ENCODE results near the gene CTTNBP2. TPM values are rescaled to one million over a fixed set of nuclear protein-coding genes. Genes with fewer than 3 reads are reported as not detected.

CTTNBP2 gene, protein sequence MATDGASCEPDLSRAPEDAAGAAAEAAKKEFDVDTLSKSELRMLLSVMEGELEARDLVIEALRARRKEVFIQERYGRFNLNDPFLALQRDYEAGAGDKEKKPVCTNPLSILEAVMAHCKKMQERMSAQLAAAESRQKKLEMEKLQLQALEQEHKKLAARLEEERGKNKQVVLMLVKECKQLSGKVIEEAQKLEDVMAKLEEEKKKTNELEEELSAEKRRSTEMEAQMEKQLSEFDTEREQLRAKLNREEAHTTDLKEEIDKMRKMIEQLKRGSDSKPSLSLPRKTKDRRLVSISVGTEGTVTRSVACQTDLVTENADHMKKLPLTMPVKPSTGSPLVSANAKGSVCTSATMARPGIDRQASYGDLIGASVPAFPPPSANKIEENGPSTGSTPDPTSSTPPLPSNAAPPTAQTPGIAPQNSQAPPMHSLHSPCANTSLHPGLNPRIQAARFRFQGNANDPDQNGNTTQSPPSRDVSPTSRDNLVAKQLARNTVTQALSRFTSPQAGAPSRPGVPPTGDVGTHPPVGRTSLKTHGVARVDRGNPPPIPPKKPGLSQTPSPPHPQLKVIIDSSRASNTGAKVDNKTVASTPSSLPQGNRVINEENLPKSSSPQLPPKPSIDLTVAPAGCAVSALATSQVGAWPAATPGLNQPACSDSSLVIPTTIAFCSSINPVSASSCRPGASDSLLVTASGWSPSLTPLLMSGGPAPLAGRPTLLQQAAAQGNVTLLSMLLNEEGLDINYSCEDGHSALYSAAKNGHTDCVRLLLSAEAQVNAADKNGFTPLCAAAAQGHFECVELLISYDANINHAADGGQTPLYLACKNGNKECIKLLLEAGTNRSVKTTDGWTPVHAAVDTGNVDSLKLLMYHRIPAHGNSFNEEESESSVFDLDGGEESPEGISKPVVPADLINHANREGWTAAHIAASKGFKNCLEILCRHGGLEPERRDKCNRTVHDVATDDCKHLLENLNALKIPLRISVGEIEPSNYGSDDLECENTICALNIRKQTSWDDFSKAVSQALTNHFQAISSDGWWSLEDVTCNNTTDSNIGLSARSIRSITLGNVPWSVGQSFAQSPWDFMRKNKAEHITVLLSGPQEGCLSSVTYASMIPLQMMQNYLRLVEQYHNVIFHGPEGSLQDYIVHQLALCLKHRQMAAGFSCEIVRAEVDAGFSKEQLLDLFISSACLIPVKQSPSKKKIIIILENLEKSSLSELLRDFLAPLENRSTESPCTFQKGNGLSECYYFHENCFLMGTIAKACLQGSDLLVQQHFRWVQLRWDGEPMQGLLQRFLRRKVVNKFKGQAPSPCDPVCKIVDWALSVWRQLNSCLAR (N-terminal part only)
- total RNA-seq = 1 to 10 TPM; 1.5 to 1.8 TPM

DNA sequence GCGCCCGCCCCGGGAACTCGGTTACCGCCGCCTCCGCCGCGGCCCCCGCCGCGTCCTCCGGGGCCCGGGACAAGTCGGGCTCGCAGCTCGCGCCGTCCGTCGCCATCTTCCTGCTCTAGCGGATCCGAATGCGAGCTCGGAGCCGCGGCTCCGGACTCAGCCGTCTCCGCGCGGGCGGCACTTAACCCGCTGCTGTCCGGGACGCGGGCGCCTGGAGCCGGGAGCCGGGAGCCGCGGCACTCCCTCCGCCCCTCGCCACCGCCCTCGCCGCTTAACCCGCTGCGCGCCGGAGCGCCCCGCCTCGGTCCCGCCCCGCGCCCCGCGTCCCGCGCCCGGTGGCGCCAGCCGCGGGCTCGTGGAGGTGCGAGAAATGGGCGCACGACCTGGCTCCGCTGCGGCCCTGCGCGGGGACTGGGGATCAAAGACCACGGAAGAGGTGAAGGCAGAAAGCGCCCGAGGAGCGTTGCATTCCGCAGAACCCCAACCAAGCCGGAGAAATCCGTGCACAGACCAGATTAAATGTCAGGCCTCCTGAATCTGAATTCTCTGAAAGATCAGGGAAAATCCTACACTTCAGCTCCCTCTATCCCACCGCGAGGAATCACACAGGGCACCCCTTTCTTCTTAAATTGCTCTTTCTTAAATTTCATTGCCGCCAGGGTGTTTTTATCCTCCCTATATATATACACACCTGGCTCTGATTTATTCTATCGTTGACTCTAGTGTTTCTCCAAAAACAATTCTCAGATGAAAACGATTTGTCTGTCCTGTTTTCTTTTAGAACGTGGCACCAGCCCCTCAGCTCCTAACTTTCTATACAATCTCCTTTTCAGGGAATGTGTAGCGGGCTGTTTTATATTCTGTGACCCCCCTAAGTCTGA, at the start of gene CTTNBP2:
Gene CTTNBP2 (minus strand): TSS at position 132 of the 881 bp plus-strand sequence. CDS start 26 bp downstream, at position 106.
- peaks cover 28% of the 10 kb centered on the region for H3K27me3 ChIP-seq
- no peaks in the 10 kb centered on the region for H3K9me3 ChIP-seq
- H3K36me3 ChIP-seq = no peaks in the 10 kb centered on the region
- H3K4me3 ChIP-seq = peak within 1 kb of the TSS; percentile 69
- peak within 1 kb of the TSS; percentile 12 to 51 for H3K9ac ChIP-seq (ENCODE audit: low read depth in 2 of 2, low read length in 2 of 2)
- intact Hi-C loops (cut with DNase I) = no loop called here
- TF ChIP-seq, protein P1, sequence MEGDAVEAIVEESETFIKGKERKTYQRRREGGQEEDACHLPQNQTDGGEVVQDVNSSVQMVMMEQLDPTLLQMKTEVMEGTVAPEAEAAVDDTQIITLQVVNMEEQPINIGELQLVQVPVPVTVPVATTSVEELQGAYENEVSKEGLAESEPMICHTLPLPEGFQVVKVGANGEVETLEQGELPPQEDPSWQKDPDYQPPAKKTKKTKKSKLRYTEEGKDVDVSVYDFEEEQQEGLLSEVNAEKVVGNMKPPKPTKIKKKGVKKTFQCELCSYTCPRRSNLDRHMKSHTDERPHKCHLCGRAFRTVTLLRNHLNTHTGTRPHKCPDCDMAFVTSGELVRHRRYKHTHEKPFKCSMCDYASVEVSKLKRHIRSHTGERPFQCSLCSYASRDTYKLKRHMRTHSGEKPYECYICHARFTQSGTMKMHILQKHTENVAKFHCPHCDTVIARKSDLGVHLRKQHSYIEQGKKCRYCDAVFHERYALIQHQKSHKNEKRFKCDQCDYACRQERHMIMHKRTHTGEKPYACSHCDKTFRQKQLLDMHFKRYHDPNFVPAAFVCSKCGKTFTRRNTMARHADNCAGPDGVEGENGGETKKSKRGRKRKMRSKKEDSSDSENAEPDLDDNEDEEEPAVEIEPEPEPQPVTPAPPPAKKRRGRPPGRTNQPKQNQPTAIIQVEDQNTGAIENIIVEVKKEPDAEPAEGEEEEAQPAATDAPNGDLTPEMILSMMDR (IDR thresholded peaks at IDR 0.05) = no peak
- peak; percentile 49 for DNase-seq
- no peaks in the 10 kb centered on the region for H3K4me1 ChIP-seq
- H3K27ac ChIP-seq = no peak within 1 kb of the TSS

DNA sequence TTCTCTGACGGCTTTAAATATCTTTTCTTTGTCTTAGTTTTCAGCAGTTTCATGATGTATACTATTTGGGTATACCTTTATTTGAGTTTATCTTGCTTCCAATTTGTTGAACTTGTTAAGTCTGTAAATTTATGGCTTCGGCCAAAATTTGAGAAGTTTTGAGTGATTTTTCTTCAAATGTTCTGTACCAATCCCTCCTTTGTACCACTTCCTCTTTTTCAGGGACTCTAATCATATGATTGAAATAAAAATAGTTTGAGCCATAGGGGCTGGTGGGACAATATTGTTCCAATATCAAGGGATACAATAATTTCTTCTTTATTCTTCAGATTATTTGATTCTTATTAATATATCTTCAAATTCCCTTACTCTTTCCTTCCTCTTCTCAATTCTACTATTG, 43.1 kb upstream of the CTTNBP2 start:
- no peak for DNase-seq
- Histone ChIP-seq H3K9ac (ENCODE audit: low read depth in 2 of 2, low read length in 2 of 2) (no peak overlapping the region), H3K27me3 (no peaks in the 10 kb centered on the region)

DNA sequence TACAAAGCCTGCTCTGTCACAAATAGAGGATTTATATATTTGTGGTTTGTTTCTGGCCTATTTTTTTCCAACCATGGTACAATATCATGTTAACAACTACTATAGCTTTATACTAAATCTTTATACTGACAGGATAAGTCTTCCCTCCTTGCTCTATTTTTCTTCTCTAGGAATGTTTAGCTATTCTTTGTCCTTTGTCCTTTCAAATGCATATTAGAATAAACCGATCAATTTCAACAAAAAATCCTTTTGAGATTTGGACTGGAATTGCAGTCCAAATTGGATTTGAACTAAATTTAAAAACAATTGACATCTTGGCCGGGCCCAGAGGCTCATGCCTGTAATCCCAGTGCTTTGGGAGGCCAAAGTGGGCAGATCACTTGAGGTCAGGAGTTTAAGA, 39.2 kb upstream of the CTTNBP2 start:
- Histone ChIP-seq H3K36me3 (no peaks in the 10 kb centered on the region), H3K4me1 (no peaks in the 10 kb centered on the region), H3K27me3 (no peaks in the 10 kb centered on the region), H3K9me3 (no peaks in the 10 kb centered on the region), H3K9ac (ENCODE audit: low read depth in 2 of 2, low read length in 2 of 2) (no peak overlapping the region), H3K27ac (no peak overlapping the region), H3K4me3 (no peak overlapping the region)
- DNase-seq = no peak
- intact Hi-C loops (cut with DNase I) = no loop called here
- TF ChIP-seq, protein P1 (IDR thresholded peaks at IDR 0.05) = no peak

More for the DNA sequence above, 43.1 kb upstream of the CTTNBP2 start:
- no peaks in the 10 kb centered on the region for H3K36me3 ChIP-seq
- TF ChIP-seq, protein P1 (IDR thresholded peaks at IDR 0.05) = no peak
- H3K9me3 ChIP-seq = no peaks in the 10 kb centered on the region
- no peak overlapping the region for H3K4me3 ChIP-seq
- intact Hi-C loops (cut with DNase I) = no loop called here
- H3K4me1 ChIP-seq = no peaks in the 10 kb centered on the region
- H3K27ac ChIP-seq = no peak overlapping the region

DNA sequence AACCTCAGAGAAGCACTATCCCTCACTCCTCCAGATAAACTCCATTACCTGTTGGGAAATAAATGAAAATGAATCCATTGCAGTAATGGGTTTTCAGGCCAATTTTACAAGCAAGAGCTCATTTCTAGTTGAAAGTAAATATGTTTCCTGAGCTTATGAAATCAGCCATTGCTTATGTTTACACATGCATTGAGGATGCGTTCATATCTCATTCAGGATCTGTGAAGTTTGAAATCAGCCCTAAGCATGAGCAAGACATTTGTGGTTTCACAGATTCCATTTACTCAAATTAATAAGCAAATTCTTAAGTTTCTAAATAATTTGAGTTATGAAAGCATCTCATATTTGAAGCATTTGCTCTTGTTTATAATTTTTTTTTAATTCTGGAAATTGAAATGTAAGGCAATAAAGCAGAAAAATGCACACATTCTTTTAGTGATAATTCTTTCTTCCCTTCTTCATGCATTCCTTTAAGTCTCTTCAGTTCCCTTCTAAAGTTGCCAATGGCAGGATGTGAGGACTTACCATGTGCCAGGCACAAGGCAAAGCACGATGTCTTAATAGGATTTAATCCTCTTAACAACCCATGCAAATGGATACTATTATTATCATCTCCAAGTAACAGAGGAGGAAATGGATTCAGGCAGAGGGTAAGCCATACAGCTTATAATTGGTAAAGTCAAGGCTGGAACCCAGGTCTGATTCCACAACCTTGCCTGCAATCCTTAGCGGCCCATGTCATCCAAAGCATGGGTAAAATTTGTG, 35.0 kb upstream of the CTTNBP2 start:
- H3K4me1 ChIP-seq = no peaks in the 10 kb centered on the region
- H3K36me3 ChIP-seq = no peaks in the 10 kb centered on the region
- no peak overlapping the region for H3K9ac ChIP-seq (ENCODE audit: low read depth in 2 of 2, low read length in 2 of 2)
- no peak overlapping the region for H3K27ac ChIP-seq
- no peak overlapping the region for H3K4me3 ChIP-seq
- no peaks in the 10 kb centered on the region for H3K27me3 ChIP-seq
- intact Hi-C loops (cut with DNase I) = no loop called here
- TF ChIP-seq, protein P1 (IDR thresholded peaks at IDR 0.05) = no peak
- H3K9me3 ChIP-seq = no peaks in the 10 kb centered on the region
- DNase-seq = no peak
